Choroid plexus epithelial cell (primary cell): ENCODE measurements around the gene RSPRY1.
"Not testable (repeated sequence)": the region's sequence is repeated elsewhere in the genome, so short reads cannot be mapped to it uniquely, and the experiment has no call there.

Source experiments
- DNase-seq: peaks from one replicate; pipeline ENCODE4 v3.0.0-alpha.2; 2010; ENCODE audit warnings: low read depth
- H3K4me3 ChIP-seq: 2 replicates; pipeline ENCODE4 v1.5.1; 2011; ENCODE audit warnings: low read depth, mild to moderate bottlenecking, control low read depth, low read length, moderate library complexity
- CTCF ChIP-seq: conservative IDR thresholded peaks from 2 replicates; pipeline ENCODE4 v1.5.1; 2011; ENCODE audit warnings: low read depth, mild to moderate bottlenecking, control low read depth, inconsistent platforms, low read length, moderate library complexity

The RSPRY1 gene

GRCh38 chr16:57268804-57269800 is 83.0 kb downstream of the RSPRY1 start:
- no peak overlapping the region for H3K4me3 ChIP-seq
- peak; percentile 39 for DNase-seq
- no peak for TF ChIP-seq CTCF

GRCh38 chr16:57270221-57271062 is 84.3 kb downstream of the RSPRY1 start:
- no peak for TF ChIP-seq CTCF
- DNase-seq = no peak

GRCh38 chr16:57271063-57271345 is 84.9 kb downstream of the RSPRY1 start:
- no peak for TF ChIP-seq CTCF
- DNase-seq = no peak
- no peak overlapping the region for H3K4me3 ChIP-seq

More at GRCh38 chr16:57270221-57271062, 84.3 kb downstream of the RSPRY1 start:
- H3K4me3 ChIP-seq = no peak overlapping the region

GRCh38 chr16:57271867-57272495 is 85.9 kb downstream of the RSPRY1 start:
- no peak for DNase-seq
- no peak overlapping the region for H3K4me3 ChIP-seq
- TF ChIP-seq CTCF = no peak

GRCh38 chr16:57273359-57273758 is 87.2 kb downstream of the RSPRY1 start:
- no peak overlapping the region for H3K4me3 ChIP-seq
- no peak for TF ChIP-seq CTCF
- DNase-seq = no peak

- no peak for DNase-seq
- TF ChIP-seq CTCF = no peak
- H3K4me3 ChIP-seq = no peak overlapping the region
These were observed 87.7 kb downstream of the RSPRY1 start for GRCh38 chr16:57273826-57274225.

GRCh38 chr16:57275946-57276345 is 89.8 kb downstream of the RSPRY1 start:
- H3K4me3 ChIP-seq = not testable (repeated sequence)

More at GRCh38 chr16:57275946-57276345, 89.8 kb downstream of the RSPRY1 start:
- not testable (repeated sequence) for DNase-seq
